ENCODE results near the gene BRAP. TPM values are rescaled to one million over a fixed set of nuclear protein-coding genes. Genes with fewer than 3 reads are reported as not detected.
A peak's percentile ranks its signal among the peaks of the same experiment; 100 is the strongest.
"Not testable (repeated sequence)": the region's sequence is repeated elsewhere in the genome, so short reads cannot be mapped to it uniquely, and the experiment has no call there.

The BRAP gene
- total RNA-seq, 2 donors from 2014 or later = 18.1 to 24.3 TPM

DNA sequence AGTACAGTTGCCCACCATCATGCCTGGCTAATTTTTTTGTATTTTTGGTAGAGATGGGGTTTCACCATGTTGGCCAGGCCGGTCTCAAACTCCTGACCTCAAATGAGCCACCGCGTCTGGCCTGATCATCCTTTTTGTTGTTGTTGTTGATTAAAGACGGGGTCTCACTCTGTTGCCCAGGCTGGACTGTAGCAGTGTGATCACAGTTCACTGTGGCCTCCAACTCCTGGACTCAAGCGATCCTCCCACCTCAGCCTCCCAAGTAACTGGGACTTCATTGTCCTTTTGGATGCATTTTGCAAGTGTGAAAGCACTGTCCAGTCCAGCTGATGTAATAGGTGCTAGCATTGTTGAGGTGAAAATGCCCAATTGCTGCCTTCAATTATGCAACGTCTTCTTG is 59.5 kb downstream of the BRAP start:
- Mint-ChIP-seq H3K27me3 (peaks cover 7% of the 10 kb centered on the region), H3K36me3 (ENCODE audit: low read depth) (no peaks in the 10 kb centered on the region), H3K27ac (peak overlapping the region; percentile 1), H3K4me3 (no peak overlapping the region), H3K4me1 (no peaks in the 10 kb centered on the region)
- ATAC-seq = no peak
- no peaks in the 10 kb centered on the region for H3K9me3 ChIP-seq (ENCODE audit: control insufficient read depth, low read length, poor library complexity, severe bottlenecking)
- no peak for DNase-seq

GRCh38 chr12:111624540-111624939 is 61.2 kb downstream of the BRAP start:
- H3K9me3 ChIP-seq (ENCODE audit: control insufficient read depth, low read length, poor library complexity, severe bottlenecking) = no peaks in the 10 kb centered on the region
- Mint-ChIP-seq H3K27ac (no peak overlapping the region), H3K4me3 (no peak overlapping the region), H3K36me3 (ENCODE audit: low read depth) (no peaks in the 10 kb centered on the region), H3K27me3 (peaks cover 7% of the 10 kb centered on the region), H3K4me1 (no peaks in the 10 kb centered on the region)
- no peak for ATAC-seq
- DNase-seq = no peak

DNA sequence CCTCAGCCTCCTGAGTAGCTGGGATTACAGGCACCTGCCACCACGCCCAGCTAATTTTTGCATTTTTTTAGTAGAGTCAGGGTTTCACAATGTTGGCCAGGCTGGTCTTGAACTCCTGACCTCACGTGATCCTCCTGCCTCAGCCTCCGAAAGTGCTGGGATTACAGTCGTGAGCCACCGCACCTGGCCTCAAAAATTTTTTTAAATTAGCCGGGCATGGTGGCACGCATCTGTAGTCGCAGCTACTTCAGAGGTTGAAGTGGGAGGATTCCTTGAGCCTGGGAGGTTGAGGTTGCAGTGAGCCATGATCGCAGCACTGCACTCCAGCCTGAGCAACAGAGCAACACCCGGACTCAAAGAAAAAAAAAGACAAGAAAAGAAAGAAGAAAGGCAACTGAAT is 67.9 kb downstream of the BRAP start:
- ATAC-seq; H3K27ac Mint-ChIP-seq; H3K4me1 Mint-ChIP-seq; H3K36me3 Mint-ChIP-seq (ENCODE audit: low read depth); H3K27me3 Mint-ChIP-seq; H3K4me3 Mint-ChIP-seq; H3K9me3 ChIP-seq (ENCODE audit: control insufficient read depth, low read length, poor library complexity, severe bottlenecking); DNase-seq: not testable (repeated sequence)

- no peak for ATAC-seq
- no peak for DNase-seq
- Mint-ChIP-seq H3K4me1 (no peaks in the 10 kb centered on the region), H3K27me3 (no peaks in the 10 kb centered on the region), H3K4me3 (no peak overlapping the region), H3K27ac (no peak overlapping the region), H3K36me3 (ENCODE audit: low read depth) (no peaks in the 10 kb centered on the region)
- no peaks in the 10 kb centered on the region for H3K9me3 ChIP-seq (ENCODE audit: control insufficient read depth, low read length, poor library complexity, severe bottlenecking)
These were observed 69.6 kb downstream of the BRAP start for GRCh38 chr12:111616177-111616623.

GRCh38 chr12:111607239-111607638 is 78.5 kb downstream of the BRAP start:
- DNase-seq (no peak), ATAC-seq (no peak)
- H3K27ac Mint-ChIP-seq = no peak overlapping the region
- no peak overlapping the region for H3K4me3 Mint-ChIP-seq
- H3K9me3 ChIP-seq (ENCODE audit: control insufficient read depth, low read length, poor library complexity, severe bottlenecking) = no peaks in the 10 kb centered on the region
- H3K4me1 Mint-ChIP-seq = no peaks in the 10 kb centered on the region
- no peaks in the 10 kb centered on the region for H3K27me3 Mint-ChIP-seq
- no peaks in the 10 kb centered on the region for H3K36me3 Mint-ChIP-seq (ENCODE audit: low read depth)

DNA sequence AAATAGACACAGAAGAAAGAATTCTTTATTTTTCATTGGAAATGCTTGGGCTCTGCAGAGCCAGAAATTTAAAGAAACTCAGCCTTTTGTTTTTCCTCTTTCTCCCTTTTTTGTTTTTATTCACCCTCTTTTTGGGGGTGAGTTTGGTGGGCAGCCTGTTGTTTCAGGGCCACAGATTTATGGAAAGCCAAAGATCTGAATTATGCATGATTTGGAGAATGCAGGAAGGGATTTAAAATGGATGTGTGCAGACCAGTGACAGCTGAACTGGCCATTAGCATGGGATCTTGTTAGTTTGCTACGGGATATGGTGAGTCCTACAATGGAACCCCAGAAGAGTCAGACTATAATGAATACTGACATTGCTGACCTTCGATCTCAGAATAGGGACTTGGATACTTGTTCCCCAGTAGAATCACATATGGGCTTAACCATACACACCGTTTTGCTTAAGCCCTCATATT is 79.0 kb downstream of the BRAP start:
- Mint-ChIP-seq H3K27ac (no peak overlapping the region), H3K4me3 (no peak overlapping the region), H3K4me1 (no peaks in the 10 kb centered on the region), H3K36me3 (ENCODE audit: low read depth) (no peaks in the 10 kb centered on the region), H3K27me3 (no peaks in the 10 kb centered on the region)
- H3K9me3 ChIP-seq (ENCODE audit: control insufficient read depth, low read length, poor library complexity, severe bottlenecking) = no peaks in the 10 kb centered on the region
- ATAC-seq = no peak
- DNase-seq = no peak

- Mint-ChIP-seq H3K4me1 (no peaks in the 10 kb centered on the region), H3K4me3 (no peak overlapping the region), H3K27me3 (no peaks in the 10 kb centered on the region), H3K27ac (no peak overlapping the region), H3K36me3 (ENCODE audit: low read depth) (no peaks in the 10 kb centered on the region)
- ATAC-seq (no peak), DNase-seq (no peak)
- H3K9me3 ChIP-seq (ENCODE audit: control insufficient read depth, low read length, poor library complexity, severe bottlenecking) = no peaks in the 10 kb centered on the region
These were observed 79.6 kb downstream of the BRAP start for GRCh38 chr12:111605911-111606766.

DNA sequence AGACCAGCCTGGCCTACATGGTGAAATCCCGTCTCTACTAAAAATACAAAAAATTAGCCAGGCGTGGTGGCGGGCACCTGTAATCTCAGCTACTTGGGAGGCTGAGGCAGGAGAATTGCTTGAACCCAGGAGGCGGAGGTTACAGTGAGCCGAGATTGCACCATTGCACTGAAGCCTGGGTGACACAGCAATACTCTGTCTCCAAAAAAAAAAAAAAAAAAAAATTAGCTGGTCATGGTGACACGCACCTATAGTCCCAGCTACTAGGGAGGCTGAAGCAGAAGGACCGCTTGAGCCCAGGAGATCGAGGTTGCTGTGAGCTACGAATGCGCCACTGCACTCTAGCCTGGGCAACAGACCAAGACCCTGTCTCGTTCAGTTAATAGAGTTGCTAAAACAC is 82.9 kb downstream of the BRAP start:
- ATAC-seq; H3K27me3 Mint-ChIP-seq; H3K9me3 ChIP-seq (ENCODE audit: control insufficient read depth, low read length, poor library complexity, severe bottlenecking); DNase-seq; H3K27ac Mint-ChIP-seq; H3K36me3 Mint-ChIP-seq (ENCODE audit: low read depth); H3K4me1 Mint-ChIP-seq; H3K4me3 Mint-ChIP-seq: not testable (repeated sequence)

DNA sequence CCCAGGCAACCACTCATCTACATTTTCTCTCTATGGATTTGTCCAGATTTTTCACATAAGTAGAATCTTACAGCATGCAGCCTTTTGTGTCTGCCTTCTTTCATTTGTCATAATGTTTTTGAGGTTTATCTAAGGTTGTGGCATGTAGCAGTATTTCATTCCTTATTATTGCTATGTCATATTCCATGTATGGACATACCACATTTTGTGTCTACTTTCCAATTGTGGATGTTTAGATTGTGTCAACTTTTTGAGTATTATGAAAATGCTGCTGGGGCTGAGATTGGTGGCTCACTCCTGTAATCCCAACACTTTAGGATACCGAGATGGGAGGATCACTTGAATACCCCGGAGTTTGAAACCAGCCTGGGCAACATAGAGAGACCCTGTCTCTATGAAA is 83.4 kb downstream of the BRAP start:
- H3K36me3 Mint-ChIP-seq (ENCODE audit: low read depth) = no peaks in the 10 kb centered on the region
- no peaks in the 10 kb centered on the region for H3K27me3 Mint-ChIP-seq
- no peak for DNase-seq
- H3K9me3 ChIP-seq (ENCODE audit: control insufficient read depth, low read length, poor library complexity, severe bottlenecking) = no peaks in the 10 kb centered on the region
- no peak overlapping the region for H3K4me3 Mint-ChIP-seq
- peaks cover 12% of the 10 kb centered on the region for H3K4me1 Mint-ChIP-seq
- ATAC-seq = no peak
- no peak overlapping the region for H3K27ac Mint-ChIP-seq

DNA sequence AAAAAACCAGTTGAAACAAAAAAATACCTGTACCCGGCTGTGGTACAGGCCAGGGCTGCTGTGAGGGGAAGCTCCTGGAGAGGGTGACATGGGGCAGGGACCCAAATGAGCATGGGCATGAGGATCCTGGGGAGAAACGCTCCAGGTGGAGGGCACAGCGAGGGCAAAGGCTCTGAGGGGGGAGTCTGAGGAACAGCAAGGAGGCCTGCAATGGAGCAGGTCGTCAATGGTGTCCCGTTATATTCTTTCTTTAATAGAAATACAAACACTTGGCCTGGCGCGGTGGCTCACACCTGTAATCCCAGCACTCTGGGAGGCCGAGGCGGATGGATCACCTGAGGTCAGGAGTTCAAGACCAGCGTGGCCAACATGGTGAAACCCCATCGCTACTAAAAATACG is 84.8 kb downstream of the BRAP start:
- not testable (repeated sequence) for H3K27me3 Mint-ChIP-seq; H3K36me3 Mint-ChIP-seq (ENCODE audit: low read depth); H3K4me3 Mint-ChIP-seq; ATAC-seq; DNase-seq; H3K9me3 ChIP-seq (ENCODE audit: control insufficient read depth, low read length, poor library complexity, severe bottlenecking)
- H3K4me1 Mint-ChIP-seq = peaks cover 18% of the 10 kb centered on the region
- peak overlapping the region; percentile 89 for H3K27ac Mint-ChIP-seq

DNA sequence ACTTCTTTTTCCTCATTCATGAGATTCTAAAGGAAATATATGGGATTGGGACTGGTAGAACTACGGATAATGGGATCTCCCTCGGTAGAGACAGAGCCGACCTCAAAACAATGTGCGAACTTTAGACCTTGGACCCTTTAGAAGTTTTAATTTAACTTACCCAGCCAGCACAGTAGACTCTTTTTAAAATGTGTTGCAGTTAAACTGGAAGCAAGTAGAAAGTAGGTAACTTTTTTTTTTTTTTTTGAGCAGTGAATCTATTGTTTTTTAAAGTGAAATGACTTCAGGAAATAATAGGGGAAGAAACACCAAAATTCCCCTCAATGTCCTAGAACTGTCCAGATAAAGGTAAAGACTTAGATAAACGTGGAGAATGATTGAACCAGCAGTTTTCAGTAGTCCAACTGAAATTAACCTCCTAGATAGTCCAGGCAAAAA is 85.5 kb downstream of the BRAP start:
- Mint-ChIP-seq H3K36me3 (ENCODE audit: low read depth) (no peaks in the 10 kb centered on the region), H3K4me3 (peak overlapping the region; percentile 89), H3K27ac (peak overlapping the region; percentile 89), H3K27me3 (no peaks in the 10 kb centered on the region), H3K4me1 (peaks cover 18% of the 10 kb centered on the region)
- H3K9me3 ChIP-seq (ENCODE audit: control insufficient read depth, low read length, poor library complexity, severe bottlenecking) = no peaks in the 10 kb centered on the region
- DNase-seq = no peak
- ATAC-seq = no peak

DNA sequence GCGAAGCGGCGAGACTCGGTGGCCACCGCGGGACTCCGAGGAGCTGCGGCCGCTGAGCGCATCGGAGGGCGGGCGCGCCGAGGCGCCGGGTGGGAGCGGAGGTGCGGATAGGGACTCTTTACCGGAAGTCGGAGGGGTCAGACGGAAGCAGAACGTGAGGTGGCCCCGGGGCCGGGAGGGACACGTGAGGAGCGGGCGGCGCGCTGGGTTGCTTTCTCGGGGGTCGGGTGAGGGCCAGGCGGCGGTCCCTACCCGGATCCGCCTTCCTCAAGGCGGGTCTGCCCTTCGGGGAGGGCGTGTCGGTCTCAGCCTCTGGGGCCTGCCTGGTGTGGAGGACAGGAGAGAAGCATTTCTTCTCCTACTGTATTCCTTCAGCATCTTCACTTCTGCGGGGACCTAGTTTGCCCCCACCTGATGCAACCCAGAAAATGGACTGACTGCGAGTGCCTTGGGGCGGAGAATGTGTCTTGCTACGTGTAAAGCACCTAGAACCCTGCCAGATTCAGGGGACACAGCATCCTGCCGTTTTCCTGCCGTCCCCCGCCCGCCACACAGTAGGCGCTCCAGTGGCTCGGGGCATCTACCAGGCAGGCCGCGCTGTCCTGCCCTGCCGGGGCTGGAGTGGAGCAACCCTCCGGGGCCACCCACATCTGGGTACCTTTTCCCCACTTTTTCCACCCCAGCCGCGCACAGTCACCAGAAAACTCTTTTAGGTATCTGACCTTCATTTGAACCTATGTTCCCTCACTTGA is 86.1 kb downstream of the BRAP start:
- H3K36me3 Mint-ChIP-seq (ENCODE audit: low read depth) = no peaks in the 10 kb centered on the region
- H3K4me3 Mint-ChIP-seq = peak overlapping the region; percentile 89
- H3K27ac Mint-ChIP-seq = peak overlapping the region; percentile 89
- peaks cover 23% of the 10 kb centered on the region for H3K4me1 Mint-ChIP-seq
- DNase-seq (peak; percentile 67 to 81 (median 79)), ATAC-seq (peak; percentile 83)
- H3K27me3 Mint-ChIP-seq = no peaks in the 10 kb centered on the region
- H3K9me3 ChIP-seq (ENCODE audit: control insufficient read depth, low read length, poor library complexity, severe bottlenecking) = no peaks in the 10 kb centered on the region

DNA sequence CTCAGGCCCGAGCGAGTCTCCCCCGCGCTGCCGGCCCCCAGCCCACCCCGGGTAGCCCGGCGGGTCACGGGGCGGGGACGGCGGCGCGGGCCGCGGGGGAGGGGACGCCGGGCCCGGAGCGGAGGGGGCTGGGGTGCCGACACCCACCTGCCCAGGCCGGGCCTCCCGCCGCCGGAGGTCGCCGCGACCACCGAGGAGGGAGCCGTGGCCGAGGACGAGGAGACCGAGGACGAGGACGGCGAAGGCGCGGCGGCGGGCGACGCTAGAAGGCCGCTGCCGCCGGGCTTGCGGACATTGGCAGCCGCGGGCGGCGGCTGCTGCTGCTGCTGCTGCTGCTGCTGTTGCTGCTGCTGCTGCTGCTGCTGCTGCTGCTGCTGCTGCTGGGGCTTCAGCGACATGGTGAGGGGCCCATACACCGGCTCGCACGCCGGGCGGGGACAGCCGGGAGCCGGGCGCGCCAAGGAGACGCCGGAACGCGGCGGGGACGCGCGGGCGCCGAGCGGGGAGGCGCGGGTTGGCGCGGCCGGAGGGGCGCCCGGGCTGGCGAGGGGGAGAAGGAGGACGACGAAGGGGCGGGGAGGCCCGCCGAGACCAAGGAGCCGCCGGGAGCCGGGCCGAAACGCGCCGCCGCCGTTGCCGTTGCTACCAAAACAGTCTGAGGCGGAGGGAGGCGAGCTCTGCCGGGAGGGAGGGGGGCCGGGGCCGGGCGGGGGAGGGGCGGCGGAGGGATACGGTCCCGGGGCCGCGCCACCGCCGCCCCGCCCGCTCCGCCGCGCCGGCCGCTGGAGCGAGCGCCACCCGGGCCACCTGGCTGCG is 86.9 kb downstream of the BRAP start, which contains the start of gene ATXN2:
Gene ATXN2, minus strand, starts transcription at position 679 of the 816 bp plus-strand sequence. Its CDS starts 281 bp downstream, at position 398.
- Mint-ChIP-seq H3K4me1 (peaks cover 27% of the 10 kb centered on the region), H3K27me3 (no peaks in the 10 kb centered on the region), H3K27ac (peak within 1 kb of the TSS; percentile 89), H3K4me3 (peak within 1 kb of the TSS; percentile 92), H3K36me3 (ENCODE audit: low read depth) (no peaks in the 10 kb centered on the region)
- ATAC-seq = peak; percentile 76
- no peaks in the 10 kb centered on the region for H3K9me3 ChIP-seq (ENCODE audit: control insufficient read depth, low read length, poor library complexity, severe bottlenecking)
- DNase-seq = peak; percentile 50 to 71 (median 69)
